Measurements from ENCODE around the gene ANKRD28. TPM values are rescaled to one million over a fixed set of nuclear protein-coding genes. Genes with fewer than 3 reads are reported as not detected.

ANKRD28 gene
- total and polyA plus RNA-seq, 9 of the 15 experiments (the other 6 are each of a cell fraction or from before 2014, with no cell fraction given): 11.7 to 66.0 (median 36.7) TPM

DNA sequence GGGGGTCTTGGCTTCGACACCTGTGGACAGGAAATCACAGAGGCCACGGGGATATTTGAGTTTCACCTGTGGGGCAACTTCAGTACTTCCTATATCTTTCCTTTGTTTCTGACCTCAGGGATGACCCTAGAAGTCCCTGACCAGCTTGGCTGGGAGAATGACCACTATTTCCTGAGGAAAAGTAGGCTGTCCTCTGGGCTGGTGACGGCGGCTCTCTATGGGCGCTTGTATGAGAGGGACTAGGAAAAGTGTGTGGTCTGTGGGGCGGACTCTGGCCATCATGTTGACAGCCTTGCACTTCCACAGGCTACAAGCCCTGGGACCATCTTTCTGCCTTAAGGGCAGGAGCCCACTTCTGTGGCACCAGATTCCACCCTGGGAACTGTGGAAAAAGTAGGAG lies 152.5 kb downstream of the ANKRD28 start:
- intact Hi-C loops (cut with micrococcal nuclease): no loop called here
- ChIA-PET CTCF (ENCODE audit: low intra/inter-chr PET ratio) (no interaction called here), POLR2A (interaction anchor here (0.8 to 0.9 kb wide), 2 partner anchors 8 to 19 kb away, joined by 3 to 7 read pairs; no protein-coding TSS in a partner anchor)
- H3K36me3 ChIP-seq (ENCODE audit: control insufficient read depth, insufficient read depth, low read length): no peaks in the 10 kb centered on the region
- no peaks in the 10 kb centered on the region for H4K20me1 ChIP-seq (replicated peaks; ENCODE audit: control insufficient read depth, insufficient read depth, low read length)
- H3K27me3 ChIP-seq (ENCODE audit: control insufficient read depth in 2 of 2, insufficient read depth in 2 of 2, low read length in 2 of 2): peaks cover 4 to 18% of the 10 kb centered on the region in 2 experiments; a peak in 4 of 5 replicates
- no peak for ATAC-seq
- no peak for DNase-seq (ENCODE audit: extremely low read depth in 1 of 4, low spot score in 3 of 4)
- no peaks in the 10 kb centered on the region for H3K9me3 ChIP-seq (replicated peaks; ENCODE audit: control insufficient read depth, insufficient read depth, low read depth, low read length)
- H3K27ac ChIP-seq (ENCODE audit: extremely low read depth, low read depth, low read length): no peak overlapping the region
- no peak overlapping the region for H3K4me3 ChIP-seq
- no peaks in the 10 kb centered on the region for H3K9me1 ChIP-seq (ENCODE audit: control insufficient read depth, insufficient read depth, low read length)
- in situ Hi-C loops (cut with MboI): loop anchor here (25.0 kb wide), 1 partner anchor 892 kb away; no protein-coding TSS in a partner anchor
- H3K4me1 ChIP-seq (replicated peaks in 1 of 2; ENCODE audit: control insufficient read depth in 2 of 2, insufficient read depth in 2 of 2, low read length in 2 of 2): 0 out of 5 replicates have a peak, but pooled peaks cover 0 to 2% of the 10 kb centered on the region in 2 experiments
- no peaks in the 10 kb centered on the region for H3K79me2 ChIP-seq (ENCODE audit: control insufficient read depth, insufficient read depth, low read length)
- TF ChIP-seq, protein P1, sequence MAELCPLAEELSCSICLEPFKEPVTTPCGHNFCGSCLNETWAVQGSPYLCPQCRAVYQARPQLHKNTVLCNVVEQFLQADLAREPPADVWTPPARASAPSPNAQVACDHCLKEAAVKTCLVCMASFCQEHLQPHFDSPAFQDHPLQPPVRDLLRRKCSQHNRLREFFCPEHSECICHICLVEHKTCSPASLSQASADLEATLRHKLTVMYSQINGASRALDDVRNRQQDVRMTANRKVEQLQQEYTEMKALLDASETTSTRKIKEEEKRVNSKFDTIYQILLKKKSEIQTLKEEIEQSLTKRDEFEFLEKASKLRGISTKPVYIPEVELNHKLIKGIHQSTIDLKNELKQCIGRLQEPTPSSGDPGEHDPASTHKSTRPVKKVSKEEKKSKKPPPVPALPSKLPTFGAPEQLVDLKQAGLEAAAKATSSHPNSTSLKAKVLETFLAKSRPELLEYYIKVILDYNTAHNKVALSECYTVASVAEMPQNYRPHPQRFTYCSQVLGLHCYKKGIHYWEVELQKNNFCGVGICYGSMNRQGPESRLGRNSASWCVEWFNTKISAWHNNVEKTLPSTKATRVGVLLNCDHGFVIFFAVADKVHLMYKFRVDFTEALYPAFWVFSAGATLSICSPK (IDR thresholded peaks at IDR 0.05; ENCODE audit: borderline replicate concordance): no peak
- TF ChIP-seq ZNF282 (CRISPR knock-in tag; IDR thresholded peaks at IDR 0.05): no peak
- TF ChIP-seq ELF2 (CRISPR knock-in tag; IDR thresholded peaks at IDR 0.05): no peak
- TF ChIP-seq SNRNP70 (optimal IDR thresholded peaks at IDR 0.05; ENCODE audit: low read depth, low read length): no peak
- no peak for TF ChIP-seq NFYB (IDR thresholded peaks at IDR 0.05; ENCODE audit: extremely low read depth, insufficient read length)
- TF ChIP-seq, protein P2, sequence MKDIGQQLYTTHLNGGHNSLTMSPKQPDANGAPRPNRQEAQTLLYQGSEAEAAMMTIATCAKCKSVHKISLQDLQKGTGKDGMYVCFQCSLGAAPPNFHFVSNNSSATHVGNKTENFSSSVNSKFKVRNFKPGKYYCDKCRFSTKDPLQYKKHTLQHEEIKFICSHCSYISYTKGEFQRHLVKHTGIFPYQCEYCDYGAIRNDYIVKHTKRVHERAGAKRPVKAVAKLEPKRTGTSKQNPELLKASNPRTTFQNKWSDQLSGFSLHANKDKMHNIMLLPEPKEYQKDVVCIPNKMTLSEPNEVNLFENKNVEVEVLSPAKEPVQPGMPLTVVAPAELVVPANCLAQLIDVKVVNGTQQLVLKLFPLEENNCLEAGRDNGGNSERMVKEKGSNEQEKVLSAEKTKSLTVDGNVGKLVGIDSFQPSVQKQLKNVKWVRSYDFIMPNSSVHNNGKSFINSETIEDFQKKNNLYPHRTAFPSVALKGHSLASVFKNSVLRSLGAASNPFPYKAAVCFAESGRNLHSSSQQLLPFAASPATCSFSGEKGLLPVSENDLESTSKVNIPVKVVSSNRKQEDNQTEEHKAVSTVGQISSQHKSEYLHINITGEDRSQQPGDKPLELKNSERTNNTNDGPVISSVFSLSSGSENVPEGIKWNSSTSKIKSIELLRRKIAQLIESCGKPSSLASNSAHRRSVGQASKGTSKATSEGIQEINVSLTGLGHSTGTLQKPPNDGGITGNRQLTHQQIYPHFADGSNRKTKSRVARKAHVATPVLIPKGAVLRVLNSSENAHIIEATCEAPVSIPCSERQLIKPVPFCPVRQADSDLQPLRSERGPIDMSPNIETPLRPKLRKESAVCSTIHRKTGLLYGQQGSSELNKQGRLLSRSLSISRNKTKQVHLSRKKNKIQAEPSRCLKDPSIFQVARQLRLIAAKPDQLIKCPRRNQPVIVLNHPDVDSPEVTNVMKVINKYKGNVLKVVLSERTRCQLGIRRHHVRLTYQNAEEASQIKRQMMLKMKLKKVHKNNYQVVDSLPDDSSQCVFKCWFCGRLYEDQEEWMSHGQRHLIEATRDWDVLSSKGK (CRISPR knock-in tag; IDR thresholded peaks at IDR 0.05): no peak
- TF ChIP-seq ZKSCAN8 (CRISPR knock-in tag; IDR thresholded peaks at IDR 0.05): no peak
- no peak for TF ChIP-seq CBFB (CRISPR knock-in tag; IDR thresholded peaks at IDR 0.05)
- TF ChIP-seq BDP1 (IDR thresholded peaks at IDR 0.05; ENCODE audit: insufficient read depth, insufficient read length): no peak
- no peak for TF ChIP-seq TBP (optimal IDR thresholded peaks at IDR 0.05; ENCODE audit: low read depth, low read length)
- no peak for TF ChIP-seq E2F3 (CRISPR knock-in tag; IDR thresholded peaks at IDR 0.05)
- no peak overlapping the region for H2AFZ ChIP-seq (ENCODE audit: low read depth, low read length)
- BruUV-seq (replicated peaks): no TSS peak
- no peak overlapping the region for H3K4me2 ChIP-seq (ENCODE audit: insufficient read depth, low read length)
- no peak overlapping the region for H3K9ac ChIP-seq (ENCODE audit: insufficient read depth in 1 of 2, low read depth in 2 of 2, low read length in 2 of 2)
- FAIRE-seq: no peak
- WGBS (ENCODE audit: insufficient coverage, low coverage, missing lambda C conversion rate): 32% methylated on average over 6 of the region's 6 CpGs

All from K562 (cell line).